GM19397 (cell line): Measurements from ENCODE around the gene HIBADH.
"Not testable (repeated sequence)": the region's sequence is repeated elsewhere in the genome, so short reads cannot be mapped to it uniquely, and the experiment has no call there.

Experiments
- ATAC-seq: cut with Tn5 transposase; IDR thresholded peaks from one replicate; pipeline ENCODE4 v1.9.1; 2021; ENCODE audit warnings: mild to moderate bottlenecking, moderate library complexity; ENCODE audit not compliant: unreplicated experiment

Gene HIBADH

GRCh38 chr7:27680610-27681009 is 17.9 kb upstream of the HIBADH start:
- ATAC-seq = no peak

DNA sequence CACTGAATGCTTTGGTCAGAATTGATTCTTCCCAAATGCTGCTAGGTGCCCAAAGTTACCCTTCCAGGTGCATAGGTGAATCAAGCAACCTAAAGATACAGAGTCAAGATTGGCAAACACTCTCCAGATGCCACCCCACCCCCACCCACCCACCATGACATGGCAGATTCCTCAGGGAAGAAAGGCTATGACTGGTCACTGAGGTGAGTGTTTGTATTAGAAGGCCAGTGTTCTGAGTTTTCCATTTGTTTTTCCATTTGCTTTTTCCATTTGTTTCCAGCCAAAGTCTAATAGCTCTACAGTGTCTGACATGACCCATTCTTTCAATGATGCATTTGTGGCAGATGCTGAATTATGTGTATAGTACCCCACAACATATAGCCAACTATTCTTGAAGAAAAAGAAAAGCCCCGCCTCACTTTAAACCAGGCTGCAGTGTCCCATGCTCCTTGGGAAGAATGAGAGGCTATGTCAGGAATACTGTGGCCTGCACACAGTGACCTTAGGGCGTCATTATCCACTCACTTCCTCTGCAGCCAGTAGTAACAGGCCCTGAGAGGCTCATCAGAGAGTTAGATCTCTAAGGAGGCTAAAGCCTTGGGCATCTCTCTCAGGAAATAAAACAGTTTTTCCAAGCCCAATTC is 16.1 kb upstream of the HIBADH start:
- no peak for ATAC-seq

GRCh38 chr7:27677912-27678612 is 15.4 kb upstream of the HIBADH start:
- no peak for ATAC-seq

- not testable (repeated sequence) for ATAC-seq
Measured at GRCh38 chr7:27674126-27674525, 11.4 kb upstream of the HIBADH start.

- no peak for ATAC-seq
Measured at GRCh38 chr7:27671675-27672074, 9.0 kb upstream of the HIBADH start.

- ATAC-seq = no peak
Measured at GRCh38 chr7:27670676-27671075, 8.0 kb upstream of the HIBADH start.

DNA sequence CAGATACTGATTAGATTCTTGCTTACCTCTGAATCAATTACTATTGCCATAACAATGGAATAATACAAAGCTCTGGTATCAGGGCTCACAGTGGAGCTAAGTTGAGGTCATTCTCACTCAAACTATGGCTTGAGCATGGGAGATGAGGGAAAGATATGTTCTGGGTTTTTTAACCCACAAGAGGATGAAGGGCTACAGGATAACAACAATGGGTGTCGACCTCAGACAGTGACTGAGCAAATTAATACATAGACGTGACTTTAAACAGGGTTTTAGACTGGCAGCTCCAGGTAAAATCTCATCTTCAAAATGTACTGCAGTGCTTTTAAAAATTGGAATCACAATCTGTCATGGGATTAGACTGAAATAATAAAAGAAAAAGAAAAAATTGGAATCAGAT is 7.5 kb upstream of the HIBADH start:
- no peak for ATAC-seq

DNA sequence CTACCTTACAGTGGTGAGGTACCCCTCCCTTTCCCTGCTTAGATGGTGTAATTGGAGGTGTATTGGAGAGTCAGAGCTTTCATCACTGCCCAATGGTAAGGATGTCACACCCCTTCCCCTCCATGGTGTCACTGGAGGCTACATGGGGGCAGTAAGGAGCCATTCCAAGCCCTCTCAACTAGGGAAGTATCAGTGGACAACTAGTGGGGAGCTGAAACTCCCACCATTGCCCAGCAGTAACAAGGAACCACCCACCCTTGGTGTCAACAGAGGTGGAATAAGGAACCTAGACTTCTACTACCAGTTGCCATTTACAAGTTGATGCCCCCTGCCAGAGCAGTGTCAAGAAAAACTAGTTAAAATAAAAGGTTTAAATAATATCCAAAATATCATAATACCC is 2.8 kb upstream of the HIBADH start:
- no peak for ATAC-seq

DNA sequence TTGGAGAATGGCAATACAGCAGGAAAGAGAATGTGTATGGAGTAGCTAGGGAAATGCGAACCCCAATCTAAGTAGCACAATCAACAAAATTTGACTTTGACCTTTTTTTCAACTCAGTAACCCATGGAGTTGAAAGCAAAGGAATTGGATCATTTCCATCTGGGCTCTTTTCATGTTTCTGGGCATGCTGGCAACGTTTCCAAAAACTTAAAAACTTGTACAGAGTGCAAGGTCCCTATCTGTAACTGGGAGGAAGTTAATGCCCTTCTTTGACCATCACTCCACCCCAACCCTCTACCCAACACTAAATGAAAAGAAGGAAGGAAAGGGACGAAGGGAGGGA is 1.3 kb upstream of the HIBADH start:
- ATAC-seq = no peak

DNA sequence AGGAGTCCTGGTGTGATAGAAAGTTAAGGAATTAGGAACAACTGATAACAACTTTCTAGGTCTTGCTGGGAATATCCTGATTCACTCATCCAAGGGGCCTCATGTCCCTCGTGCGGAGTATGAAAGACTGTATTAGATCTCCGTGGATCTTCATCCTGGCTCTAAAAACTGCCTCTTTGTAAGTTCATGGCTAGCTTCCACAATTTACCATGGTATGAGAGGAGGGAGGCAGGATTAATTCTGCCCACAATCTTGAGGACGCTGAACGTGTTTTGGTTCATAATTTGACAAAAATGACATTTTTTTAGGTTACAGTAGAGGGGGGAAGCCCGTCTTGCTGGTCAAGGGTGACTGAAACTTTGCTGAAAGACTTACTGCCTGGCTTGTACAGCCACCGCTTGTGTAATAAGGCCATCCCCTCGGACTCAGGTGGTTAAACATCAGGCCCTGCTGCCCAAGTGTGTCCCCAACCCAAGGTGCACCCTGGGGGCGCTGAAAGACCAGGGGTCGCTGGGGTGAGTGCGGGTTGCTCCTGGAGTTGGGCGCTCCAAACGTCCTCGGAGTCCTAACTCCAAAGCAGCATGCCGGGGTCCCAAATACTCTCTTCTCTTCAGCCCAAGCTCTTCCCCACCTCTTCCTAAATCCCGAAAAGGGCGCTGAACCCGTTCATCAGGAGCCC is 733 bp downstream of the HIBADH start:
- ATAC-seq = no peak

DNA sequence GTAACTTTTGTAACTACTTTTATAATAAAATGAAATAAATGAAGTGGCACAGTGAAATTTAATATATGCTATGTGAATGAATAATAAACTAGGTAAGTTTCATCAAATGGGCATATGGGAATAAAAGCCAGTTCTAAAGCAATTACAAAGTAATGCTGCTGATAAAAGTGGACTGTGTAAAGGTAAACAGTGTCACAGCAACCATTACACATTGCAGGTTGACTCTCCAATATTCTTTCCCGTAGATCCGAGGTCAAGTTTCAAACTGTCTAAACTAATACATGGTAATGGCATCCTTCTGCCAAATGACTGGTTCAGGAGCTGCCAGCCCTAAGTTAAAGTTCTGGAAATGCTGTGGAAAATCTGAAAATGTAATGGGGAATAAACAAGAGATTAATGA is 6.0 kb downstream of the HIBADH start:
- ATAC-seq = no peak

- no peak for ATAC-seq
Measured at GRCh38 chr7:27655184-27655583, 7.5 kb downstream of the HIBADH start.

DNA sequence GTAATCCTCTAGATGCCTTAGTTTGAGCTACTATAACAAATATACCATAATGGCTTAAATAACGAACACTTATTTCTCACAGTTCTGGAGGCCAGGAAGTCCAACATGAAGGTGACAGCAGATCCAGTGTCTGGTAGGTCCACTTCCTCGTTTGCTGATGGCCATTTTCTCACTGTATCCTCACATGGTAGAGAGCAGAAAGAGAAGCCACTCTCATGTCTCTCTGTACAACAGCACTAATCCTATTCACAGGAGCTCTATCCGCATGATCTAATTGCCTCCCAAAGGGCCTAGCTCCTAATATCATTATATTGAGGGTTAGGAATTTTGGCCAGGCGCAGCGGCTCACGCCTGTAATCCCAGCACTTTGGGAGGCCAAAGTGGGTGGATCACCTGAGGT is 10.2 kb downstream of the HIBADH start:
- ATAC-seq = no peak

DNA sequence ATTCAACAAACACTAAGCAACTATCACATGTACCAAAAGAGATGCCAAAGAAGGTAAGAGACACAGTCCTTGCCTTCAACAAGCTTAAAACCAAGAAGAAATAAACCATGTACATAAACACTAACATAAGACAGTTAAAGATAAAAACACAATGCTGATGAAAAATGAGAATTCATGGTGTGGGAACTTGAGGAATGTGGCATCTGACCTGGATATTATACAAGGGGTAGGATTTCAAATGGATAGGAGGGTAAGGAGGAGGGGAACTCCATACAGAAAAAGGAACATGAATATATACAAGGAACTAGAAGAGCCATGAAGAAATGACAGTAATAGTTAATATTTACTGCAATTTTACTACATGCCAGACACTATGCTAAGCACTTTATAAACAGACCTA is 11.0 kb downstream of the HIBADH start:
- ATAC-seq = no peak

DNA sequence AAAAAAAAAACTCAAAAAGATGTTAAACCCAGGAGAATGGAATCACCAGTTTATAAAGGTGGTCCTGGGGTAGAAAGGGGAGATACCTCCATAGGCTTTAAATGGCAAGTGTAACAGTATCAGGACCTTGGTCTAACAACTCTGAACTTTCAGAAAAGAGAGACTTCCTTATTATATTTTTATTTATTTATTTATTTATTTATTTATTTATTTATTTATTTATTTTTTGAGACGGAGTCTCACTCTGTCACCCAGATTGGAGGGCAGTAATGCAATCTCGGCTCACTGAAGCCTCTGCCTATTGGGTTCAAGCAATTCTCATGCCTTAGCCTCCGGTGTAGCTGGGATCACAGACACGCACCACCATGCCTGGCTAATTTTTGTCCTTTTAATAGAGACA is 12.4 kb downstream of the HIBADH start:
- no peak for ATAC-seq

DNA sequence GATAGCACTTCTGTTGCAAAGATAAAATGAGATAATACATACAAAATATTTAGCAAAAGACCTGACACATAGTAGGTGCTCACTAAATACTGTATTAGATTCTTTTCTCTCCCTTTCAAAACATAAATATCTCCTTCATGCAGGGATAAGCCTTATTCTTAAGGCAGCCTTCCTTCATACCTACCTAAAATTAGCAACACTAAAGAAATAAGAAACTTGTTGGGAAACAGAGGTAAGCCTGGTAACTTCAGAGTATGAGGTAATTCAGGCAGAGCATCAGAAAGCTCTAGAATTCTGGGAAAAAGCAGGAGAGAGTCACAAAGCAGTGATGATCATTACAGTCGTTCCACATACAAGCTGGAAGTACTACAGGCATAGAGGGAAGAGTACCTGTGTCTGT is 15.2 kb downstream of the HIBADH start:
- ATAC-seq = no peak

DNA sequence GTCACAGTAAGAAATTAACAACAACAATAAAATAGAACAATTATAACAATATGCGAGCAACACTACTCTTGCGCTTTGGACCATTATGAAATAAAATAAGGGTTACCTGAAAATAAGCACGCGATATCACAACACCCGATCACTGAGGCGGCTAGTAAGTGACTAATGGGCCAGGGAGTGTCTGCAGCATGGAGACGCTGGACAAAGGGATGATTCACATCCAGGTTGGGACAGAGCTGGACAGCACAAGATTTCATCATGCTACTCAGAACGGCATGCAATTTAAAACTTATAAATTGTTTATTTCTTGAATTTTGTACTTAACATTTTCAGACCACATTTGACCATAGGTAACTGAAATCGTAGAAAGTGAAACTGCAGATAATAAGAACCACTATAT is 15.6 kb downstream of the HIBADH start:
- no peak for ATAC-seq

DNA sequence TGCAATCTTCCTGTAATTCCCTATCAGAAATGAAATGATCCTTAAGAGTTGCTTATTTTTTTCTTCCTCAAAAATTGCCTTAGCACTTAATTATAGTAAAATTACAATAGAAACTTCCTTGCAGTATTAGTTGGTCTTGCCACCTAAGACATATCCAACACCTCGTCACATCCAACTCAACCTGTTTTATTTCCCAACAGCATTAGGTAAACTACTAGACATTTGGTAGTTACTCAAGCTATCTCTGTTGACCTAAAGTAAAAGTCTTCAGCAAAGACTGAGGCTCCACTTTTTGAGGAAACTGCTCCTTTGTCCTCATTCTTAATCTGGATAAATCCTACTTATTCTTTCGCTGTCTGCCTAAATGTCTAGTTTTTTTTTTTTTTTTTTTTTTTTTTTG is 20.4 kb downstream of the HIBADH start:
- ATAC-seq = no peak

GRCh38 chr7:27641581-27642230 is 21.0 kb downstream of the HIBADH start:
- ATAC-seq = peak; percentile 73

- no peak for ATAC-seq
Measured at GRCh38 chr7:27640884-27641574, 21.7 kb downstream of the HIBADH start.

DNA sequence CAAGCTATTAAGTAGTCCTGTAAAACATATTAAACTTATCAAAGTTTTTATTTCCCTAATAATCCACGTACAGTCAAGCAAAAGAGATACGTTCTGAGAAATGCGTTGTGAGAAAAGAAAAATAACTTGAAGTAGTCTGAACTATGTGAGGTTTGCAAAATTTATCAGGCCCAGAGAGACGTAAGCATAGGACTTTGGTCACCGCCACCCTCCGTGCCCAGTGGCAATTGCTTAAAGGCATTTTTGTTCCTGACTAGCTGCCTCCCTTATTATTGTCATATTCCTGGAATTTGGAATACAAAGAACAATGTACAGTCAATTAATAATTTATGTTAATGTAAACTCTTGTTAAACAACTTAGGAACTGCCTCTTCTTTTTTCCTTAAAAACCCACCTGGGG is 22.8 kb downstream of the HIBADH start:
- ATAC-seq = no peak
